HG03354 (cell line): ENCODE results near the gene BTG4.

Source experiments
- ATAC-seq: cut with Tn5 transposase; IDR thresholded peaks from one replicate; pipeline ENCODE4 v1.9.1; 2021; ENCODE audit warnings: mild to moderate bottlenecking; ENCODE audit not compliant: unreplicated experiment, poor library complexity, severe bottlenecking

Gene BTG4

DNA sequence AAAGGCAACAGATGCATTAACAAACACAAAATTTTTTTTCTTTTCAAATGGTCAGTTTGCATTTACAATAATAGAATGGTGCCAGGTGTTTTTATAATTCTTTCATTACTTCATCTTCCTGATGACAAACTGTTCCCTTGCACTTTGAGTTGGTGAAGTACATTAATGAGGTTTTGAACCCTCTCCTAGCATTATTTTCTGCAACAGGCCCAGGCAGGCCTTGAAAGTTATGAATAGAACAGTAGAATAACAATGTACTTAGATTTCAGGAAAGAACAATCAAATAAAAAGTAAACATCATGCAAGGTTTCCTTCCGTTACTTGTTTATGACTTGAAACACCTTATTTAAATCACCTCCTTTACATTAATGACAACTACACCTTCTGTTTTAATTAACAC is 9.6 kb downstream of the BTG4 start:
- ATAC-seq = no peak

DNA sequence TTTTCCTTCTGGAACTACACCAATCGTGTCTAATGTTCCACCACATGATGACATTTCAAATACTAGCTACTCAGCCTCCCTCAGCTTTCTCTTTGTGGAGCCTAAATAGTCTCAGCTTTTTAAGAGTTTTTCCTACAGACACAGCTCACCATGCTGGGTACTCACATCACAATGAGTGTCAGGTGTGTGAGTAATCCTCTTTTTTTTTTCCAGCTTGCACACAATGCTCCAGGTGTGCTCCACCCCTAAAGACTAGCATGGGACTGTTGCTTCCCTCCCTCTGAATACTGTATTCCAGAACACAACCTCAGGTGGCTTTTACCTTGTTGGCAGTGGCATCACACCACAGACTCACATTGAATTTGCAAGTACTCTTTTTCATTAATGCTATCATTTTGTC is 11.7 kb downstream of the BTG4 start:
- no peak for ATAC-seq

DNA sequence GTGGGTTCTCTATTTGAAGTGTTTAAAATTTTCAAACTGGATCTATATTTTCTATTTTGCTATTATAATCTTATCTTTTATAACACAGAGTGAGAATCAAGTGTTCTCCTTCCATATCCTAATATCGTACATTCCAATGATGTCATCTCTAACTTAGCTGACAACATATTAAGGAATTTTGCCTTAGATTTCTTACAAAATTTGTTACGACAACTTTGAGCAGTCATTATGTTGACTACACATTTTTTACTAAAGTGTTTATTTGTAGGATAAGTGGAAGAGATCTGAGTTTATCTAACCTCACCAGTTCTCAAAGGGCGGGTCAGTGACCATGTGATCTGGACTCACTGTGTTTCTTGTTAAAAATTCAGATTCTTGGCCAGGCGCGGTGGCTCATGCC is 12.7 kb downstream of the BTG4 start:
- no peak for ATAC-seq

DNA sequence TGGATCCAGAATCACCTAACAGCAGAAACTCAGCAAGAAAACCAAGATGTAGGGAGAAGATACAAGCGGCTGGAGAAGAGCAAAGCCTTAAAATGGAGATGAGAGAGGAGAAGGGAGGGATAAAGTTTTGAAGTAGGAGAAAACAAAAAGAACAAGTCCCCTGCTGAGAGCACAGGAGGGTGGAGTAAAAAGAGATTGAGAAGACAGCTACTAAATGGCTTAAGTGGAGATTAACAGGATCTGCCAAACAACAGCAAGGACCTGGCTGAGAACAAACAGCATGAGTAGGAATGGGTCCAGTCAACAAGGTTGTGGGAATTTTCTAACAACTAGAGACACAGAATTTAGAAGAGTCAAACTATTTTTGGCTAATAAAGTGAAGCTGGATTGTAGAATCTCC is 18.1 kb downstream of the BTG4 start:
- no peak for ATAC-seq

DNA sequence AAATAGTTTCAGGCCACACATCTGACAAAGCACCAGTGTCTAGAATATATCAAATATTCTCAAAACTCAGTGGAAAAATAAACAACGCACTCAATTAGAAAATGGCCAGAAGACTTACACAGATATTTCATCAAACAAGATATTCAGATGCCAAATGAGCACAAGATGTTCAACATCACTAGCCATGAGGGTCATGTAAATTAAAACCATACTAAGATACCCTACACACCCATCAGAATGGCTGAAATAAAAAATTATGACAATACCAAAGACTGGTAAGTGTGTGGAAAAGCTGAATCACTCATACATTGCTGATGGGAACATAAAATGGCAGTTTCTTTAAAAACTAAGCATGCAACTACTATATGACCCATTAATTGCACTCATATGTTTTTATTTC is 21.7 kb downstream of the BTG4 start:
- ATAC-seq = no peak

DNA sequence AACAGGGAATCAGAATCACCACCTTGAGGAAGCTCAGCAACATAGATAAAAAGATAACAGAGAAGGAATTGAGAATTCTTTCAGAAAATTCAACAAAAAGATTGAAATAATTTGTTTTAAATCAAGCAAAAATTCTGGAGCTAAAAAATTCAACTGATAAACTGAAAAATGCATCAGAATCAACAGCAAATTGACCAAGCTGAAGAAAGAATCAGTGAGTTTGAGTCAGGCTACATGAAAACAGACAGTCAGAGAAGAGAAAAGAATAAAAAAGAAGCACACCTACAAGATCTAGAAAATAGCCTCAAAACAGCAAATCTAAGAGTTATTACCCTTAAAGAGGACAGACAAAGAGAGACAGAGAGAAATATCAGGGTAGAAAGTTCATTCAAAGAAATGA is 28.8 kb downstream of the BTG4 start:
- ATAC-seq = no peak

DNA sequence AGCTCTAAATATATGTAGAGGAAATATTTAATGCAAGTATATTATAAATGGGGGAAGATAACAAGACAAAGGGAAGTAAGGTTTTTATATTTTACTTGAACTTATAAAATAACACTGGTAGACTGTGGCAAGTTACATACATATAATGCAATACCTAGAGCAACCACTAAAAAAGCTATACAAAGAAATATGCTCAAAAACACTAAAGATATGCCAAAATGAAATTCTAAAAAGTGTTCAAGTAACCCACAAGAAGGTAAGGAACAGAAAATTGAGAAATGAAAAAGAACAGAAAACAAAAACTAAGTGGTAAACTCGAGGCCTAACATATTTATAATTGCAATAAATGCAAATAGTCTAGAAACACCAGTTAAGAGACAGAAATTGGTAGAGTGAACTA is 32.5 kb downstream of the BTG4 start:
- no peak for ATAC-seq

DNA sequence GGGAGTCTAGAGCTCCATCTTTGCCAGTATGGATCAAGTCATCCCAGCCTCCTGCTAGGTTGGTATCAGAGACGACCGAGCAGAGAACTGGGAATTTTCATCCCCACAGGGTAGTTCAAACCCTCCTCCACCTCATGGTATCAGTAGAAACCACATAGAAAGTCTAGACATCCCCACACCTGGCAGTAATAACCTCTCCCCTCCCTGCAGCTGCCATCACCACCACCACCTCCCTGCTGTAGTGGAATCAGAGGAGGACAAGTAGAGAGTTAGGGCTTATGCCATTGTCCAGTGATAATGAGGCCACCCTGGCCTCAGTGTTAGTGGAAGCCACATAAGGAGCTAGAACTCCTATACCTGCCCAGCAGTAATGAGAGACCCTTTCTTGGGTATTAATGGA is 34.3 kb downstream of the BTG4 start:
- no peak for ATAC-seq

DNA sequence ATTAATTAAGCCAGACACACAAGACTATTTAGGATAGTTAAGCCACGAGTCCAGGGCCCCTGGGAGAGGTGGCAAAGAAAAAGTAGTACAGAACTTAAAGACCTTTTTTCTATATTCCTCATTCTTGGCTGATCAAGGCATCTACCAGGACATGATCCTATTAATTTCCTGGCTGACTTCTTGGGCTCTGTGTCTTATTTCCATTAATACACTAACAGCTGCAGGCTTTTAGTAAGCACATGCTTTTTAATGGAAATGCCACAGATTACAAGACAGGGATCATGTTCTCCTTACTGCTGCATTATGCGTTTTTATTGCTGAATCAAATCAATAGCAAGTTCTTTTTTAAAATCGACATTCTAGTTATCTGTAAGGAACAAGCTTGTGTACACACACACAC is 35.2 kb downstream of the BTG4 start:
- no peak for ATAC-seq

DNA sequence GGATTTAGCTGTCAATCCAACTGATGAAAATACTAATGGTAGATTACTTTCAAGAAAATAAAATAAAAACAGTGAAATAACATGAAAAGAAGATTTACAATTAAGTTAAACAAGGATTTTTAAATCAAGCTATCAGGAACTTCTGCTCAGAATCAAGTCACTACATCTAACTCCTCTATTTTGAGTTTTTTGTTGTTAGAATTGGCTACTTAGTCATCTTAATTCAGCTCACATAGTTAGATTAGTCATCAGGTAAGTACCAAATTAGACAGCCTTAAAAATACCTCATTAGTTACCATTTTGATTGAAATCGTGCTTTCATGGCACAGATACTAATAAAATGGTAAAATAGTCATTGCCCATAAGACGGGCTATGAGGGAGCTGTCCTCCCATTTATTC is 35.8 kb downstream of the BTG4 start:
- ATAC-seq = no peak

DNA sequence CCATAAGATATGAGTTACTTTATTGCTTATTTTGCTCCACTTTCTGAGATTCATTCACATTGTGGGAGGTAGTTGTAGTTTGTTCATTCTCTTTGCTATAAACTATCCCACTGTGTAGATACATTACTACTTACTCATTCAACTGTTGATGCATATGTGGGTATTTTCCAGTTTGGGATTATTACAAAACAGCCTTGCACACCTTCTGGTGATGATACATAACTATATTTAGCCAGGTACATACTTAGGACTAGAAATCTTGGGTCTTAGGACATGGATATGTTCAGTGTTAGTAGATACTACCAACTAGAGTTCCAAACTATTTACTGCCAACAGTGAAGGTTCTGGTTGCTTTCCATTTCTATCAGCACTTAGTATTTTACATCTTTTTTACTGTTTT is 37.8 kb downstream of the BTG4 start:
- ATAC-seq = no peak

DNA sequence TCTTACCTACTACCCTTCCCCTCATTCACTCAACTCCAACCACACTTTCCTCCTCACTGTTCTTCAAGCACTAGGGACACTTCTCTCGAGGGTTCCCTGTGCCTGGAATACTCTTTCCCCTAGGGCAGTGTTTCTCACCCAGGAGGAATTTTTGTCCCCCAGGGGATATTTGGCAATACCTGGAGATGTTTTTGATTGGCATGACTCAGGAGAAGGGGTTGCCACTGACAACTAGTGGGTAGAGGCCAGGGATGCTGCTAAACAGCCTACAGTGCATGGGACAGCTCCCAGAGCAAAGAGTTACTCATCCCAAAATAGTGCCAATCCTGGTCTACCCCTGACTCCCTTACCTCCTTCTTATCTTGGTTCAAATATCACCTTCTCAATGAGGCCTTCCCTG is 40.0 kb downstream of the BTG4 start:
- ATAC-seq = no peak

DNA sequence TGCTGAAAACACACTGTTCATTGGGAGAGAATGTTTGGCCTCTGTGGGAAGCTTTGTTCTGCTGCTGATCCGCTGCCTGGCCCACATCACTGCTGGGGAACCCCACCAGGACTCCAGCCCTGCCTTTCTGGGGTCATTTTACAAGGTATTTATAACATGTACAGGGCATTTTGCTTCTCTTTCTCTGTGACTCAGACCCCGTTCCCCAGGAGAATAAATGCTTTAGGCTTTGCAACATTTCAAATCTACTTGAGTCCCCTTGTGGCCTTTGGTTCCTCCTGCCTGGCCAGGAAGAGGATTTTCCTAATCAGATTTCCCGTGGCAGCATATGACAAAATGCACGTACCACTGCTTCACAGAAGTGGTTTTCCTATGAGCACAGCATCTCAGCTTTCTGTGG is 43.0 kb downstream of the BTG4 start:
- ATAC-seq = no peak

DNA sequence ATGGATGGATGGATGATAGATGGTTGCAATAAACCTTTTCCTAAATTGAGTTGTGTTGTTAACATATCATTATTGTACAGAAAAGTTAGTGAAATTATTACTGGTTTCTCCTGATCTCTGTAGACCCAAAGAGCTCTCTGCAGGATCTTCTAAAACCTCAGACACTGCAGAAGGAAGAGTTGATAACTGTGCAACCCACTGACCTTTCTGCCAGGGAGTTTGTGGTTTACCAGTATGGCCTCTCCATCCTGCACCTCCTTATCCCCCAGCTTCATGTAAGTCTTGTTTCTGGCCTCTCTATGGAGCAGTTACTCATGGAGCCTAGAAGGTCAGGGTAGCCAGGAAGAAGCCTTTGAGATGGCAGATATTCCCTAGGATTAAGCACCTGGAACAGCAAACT is 45.6 kb downstream of the BTG4 start:
- no peak for ATAC-seq

DNA sequence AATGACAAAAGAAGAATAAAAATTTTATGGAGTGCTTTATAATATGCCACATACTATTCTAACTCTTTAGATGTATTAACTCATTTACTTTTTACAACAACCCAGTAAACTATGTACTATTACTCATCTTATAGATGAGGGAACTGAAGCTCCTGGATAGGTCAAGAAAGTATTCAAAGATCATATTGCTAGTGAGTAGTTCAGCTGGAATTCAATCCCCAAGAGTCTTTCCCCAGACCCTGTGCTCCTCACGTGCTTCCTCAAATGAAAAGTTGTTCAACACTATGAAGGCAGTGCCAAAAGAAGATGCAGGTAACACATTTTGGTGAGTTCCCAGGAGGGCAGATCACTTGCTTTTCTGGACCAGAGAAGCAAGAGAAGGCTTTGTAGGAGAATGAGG is 46.8 kb downstream of the BTG4 start:
- no peak for ATAC-seq

DNA sequence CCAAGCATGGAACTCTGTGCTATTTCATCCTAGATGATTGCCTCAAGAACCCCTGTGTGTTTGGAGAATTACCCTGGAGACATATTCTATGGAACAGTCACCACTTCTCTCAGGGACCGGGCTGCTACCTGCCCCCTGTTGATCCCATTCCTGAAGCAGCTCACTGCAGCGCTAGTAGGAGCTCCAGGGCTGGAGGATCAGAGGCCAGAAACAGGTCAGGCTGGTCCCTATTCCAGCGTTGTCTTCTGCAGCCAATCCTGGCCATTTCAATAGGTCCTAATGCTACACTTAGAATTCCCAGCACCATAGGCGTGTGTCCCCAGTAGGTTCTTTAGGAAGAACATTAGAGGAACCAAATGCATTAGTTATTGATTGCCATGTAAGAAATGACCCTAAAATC is 48.9 kb downstream of the BTG4 start:
- ATAC-seq = no peak

DNA sequence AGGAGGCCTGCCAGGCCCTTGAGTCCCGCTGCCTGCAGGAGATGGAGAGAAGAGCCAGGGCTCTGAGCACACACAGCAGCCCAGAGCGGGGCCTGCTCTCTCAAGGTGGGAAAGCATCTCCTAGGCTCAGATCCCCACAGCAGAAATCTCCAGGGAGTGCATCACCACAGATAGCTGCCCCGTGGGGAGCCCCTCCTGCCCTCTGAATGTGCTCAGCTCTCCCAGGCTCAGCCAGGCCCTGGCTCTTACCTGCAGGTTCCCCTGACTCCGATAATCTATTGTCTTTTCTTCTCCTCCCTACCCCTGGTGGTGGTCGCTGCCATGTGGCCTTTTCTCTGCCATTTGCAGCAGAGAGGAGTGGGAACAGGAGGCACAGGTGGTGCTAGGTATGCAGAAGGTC is 49.9 kb downstream of the BTG4 start:
- ATAC-seq = no peak

DNA sequence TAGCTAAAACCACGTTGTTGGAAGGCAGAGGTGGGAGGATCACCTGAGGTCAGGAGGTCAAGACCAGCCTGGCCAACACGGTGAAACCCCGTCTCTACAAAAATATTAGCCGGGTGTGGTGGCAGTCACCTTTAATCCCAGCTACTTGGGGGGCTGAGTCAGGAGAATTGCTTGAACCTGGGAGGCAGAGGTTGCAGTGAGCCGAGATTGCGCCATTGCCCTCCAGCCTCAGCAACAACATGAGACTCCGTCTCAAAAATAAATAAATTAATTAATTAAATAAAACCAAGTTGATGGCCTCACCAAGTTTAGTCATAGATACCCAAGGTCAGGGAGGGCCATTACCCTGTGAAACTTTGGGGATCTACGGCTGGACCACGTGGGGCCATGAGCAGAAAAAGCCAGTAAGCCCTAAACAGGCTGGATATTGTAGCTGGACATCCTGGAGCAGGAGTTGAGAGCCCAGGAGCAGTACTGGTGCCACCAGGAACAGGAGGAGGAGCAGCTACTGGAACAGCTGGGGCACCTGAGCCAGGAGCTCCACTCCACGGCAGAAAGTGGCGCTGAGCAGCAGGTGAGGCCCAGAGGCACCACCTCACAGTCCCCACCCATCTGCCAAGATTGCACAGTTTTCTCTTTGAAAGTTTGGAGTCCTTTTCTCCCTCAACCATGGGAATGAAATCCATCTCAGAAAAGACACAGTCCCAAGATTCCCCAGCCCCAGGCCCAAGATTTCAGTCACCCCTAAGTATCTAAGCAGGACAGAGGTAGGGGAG is 50.5 kb downstream of the BTG4 start:
- ATAC-seq = no peak

DNA sequence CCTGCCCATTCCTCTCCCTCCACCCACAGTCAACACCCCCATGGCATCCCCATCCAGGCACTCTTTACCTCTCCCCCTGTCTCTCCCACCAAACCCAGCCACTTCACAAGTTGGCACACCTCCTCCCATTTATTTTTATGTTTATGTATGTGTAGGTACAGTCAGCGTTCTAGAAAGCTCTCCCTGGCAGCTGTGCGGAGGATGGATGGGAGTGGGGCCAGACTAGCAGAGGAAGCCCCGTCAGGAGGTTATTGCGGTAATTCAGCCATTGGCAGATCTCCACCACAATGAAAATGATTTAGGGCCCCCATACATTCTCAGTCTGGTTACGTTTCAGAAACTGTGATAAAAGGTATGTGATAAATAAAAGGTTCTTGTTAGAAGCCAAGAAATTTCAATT is 51.3 kb downstream of the BTG4 start:
- no peak for ATAC-seq

DNA sequence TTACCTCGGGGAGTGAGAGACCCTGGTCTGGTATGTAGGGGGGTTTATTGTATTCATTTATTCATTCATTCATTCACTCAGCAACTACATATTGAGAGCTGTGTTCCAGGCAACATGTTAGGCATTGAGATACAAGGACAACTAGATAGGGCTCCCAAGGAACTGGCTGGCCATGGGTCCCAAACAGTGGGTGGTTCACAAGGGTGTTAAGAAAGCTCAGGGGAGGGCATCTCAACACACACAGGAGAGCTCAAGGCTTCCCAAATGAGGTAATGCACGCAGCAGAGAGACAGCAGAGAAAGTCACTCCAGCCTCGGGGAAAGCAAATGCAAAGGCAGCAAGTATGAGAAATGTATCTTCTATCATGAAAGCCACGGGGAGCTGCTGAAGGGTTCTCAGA is 51.8 kb downstream of the BTG4 start:
- ATAC-seq = no peak

DNA sequence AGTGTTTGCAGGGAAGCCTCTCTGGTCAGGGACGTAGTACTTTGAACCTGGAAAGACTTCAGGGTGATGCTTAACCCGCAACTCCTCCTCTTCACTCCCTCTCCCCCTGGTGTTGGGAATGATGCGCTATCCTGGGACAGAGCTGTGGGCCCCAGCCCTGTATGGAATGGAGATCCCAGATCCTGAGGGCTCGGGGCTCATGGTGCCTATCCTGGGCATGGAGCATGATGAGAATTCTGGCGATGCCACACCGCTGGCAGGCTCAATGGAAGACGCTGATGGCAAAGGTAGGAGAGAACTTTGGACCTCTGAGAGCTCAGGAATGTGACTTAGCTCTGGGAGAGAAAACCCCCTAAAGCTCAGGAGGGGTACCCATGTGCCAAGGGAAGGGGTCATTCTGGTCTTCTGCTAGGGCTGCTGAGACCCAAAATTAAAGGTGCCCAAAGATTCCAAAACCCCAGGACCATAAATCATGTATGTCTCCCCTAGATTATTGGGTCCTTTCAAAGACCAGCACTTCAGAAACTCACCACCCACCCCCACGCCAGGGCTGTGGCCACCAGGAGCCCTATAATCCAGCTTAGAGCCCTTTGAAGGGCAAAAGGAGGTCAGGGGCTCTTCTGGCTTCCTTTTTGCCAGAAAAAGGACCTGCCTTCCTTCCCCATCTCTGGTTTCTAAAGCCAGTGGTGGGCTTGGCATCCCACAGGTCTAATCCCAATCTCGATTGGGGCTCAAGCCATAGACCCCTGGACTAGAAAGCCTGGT is 52.5 kb downstream of the BTG4 start:
- ATAC-seq = no peak
